Peyer's patch (tissue), 4 donors: Measurements from ENCODE around the gene DOCK10.

Experiments
- CTCF ChIP-seq, 6 experiments: fragments of 450-650 bp in 4 of 6; fragments of 200-600 bp in 2 of 6; sonication (generic) in 1 of 6; IDR thresholded peaks; one replicate each; pipeline ENCODE4 v1.5.1; 2017 to 2019; ENCODE audit warnings: antibody characterized with exemption in 6 of 6, mild to moderate bottlenecking in 3 of 6, moderate library complexity in 1 of 6
- POLR2A ChIP-seq, 2 donors: fragments of 450-650 bp; IDR thresholded peaks; one replicate each; pipeline ENCODE4 v1.5.1; 2017; ENCODE audit warnings: antibody characterized with exemption in 2 of 2, mild to moderate bottlenecking in 2 of 2, moderate library complexity in 2 of 2

- TF ChIP-seq CTCF (IDR thresholded peaks at IDR 0.05) (no peak), POLR2A (IDR thresholded peaks at IDR 0.05) (no peak)
Measured at GRCh38 chr2:224802407-224802806, 239.9 kb downstream of the DOCK10 start.
